H9 (cell line): ENCODE data around the gene SPATA20. TPM values are rescaled to one million over a fixed set of nuclear protein-coding genes. Genes with fewer than 3 reads are reported as not detected.

ENCODE experiments used
- DNase-seq: peaks from one replicate; pipeline ENCODE4 v3.0.0-alpha.2; 2017
- H2AFZ ChIP-seq: one replicate; pipeline ENCODE4 v1.6.1; 2013; ENCODE audit warnings: mild to moderate bottlenecking, low read length, control low read depth, moderate library complexity
- H2AK5ac ChIP-seq: 2 replicates; pipeline ENCODE4 v1.6.1; 2013; ENCODE audit warnings: low read length, control low read depth, mixed read lengths; ENCODE audit not compliant: insufficient read length
- H2BK120ac ChIP-seq: one replicate; pipeline ENCODE4 v1.6.1; 2013; ENCODE audit warnings: low read depth, mild to moderate bottlenecking, low read length, control low read depth, inconsistent platforms; ENCODE audit not compliant: poor library complexity, severe bottlenecking
- H2BK12ac ChIP-seq: 2 replicates; pipeline ENCODE4 v1.6.1; 2013; ENCODE audit warnings: low read length, control low read depth, mixed read lengths, low read depth; ENCODE audit not compliant: insufficient read length
- H2BK15ac ChIP-seq: 2 replicates; pipeline ENCODE4 v1.6.1; 2013; ENCODE audit warnings: low read depth, low read length, control low read depth
- H2BK20ac ChIP-seq: one replicate; pipeline ENCODE4 v1.6.1; 2013; ENCODE audit warnings: low read depth, mild to moderate bottlenecking, low read length, control low read depth, inconsistent platforms; ENCODE audit not compliant: poor library complexity, severe bottlenecking
- H2BK5ac ChIP-seq: 2 replicates; pipeline ENCODE4 v1.6.1; 2013; ENCODE audit warnings: low read length, control low read depth, mixed read lengths; ENCODE audit not compliant: insufficient read length
- H3K14ac ChIP-seq: 2 replicates; pipeline ENCODE4 v1.6.1; 2013; ENCODE audit warnings: low read length, control low read depth; ENCODE audit not compliant: insufficient read depth
- H3K18ac ChIP-seq: 2 replicates; pipeline ENCODE4 v1.6.1; 2013; ENCODE audit warnings: low read depth, mild to moderate bottlenecking, mixed read lengths, low read length, control low read depth; ENCODE audit not compliant: insufficient read length
- H3K23ac ChIP-seq: 2 replicates; pipeline ENCODE4 v1.6.1; 2013; ENCODE audit warnings: low read length, control low read depth, mixed read lengths, low read depth; ENCODE audit not compliant: insufficient read length
- H3K23me2 ChIP-seq: 2 replicates; pipeline ENCODE4 v1.6.1; 2013; ENCODE audit warnings: low read depth, mild to moderate bottlenecking, mixed read lengths, low read length, control low read depth; ENCODE audit not compliant: insufficient read length, poor library complexity, severe bottlenecking
- H3K27ac ChIP-seq: 2 replicates; pipeline ENCODE4 v1.5.1; 2013; ENCODE audit warnings: low read length, control low read depth, mixed read lengths, low read depth; ENCODE audit not compliant: insufficient read length
- H3K27me3 ChIP-seq: 2 replicates; pipeline ENCODE4 v1.6.1; 2013; ENCODE audit warnings: low read length, control low read depth, inconsistent platforms; ENCODE audit not compliant: insufficient read depth
- H3K4ac ChIP-seq: 2 replicates; pipeline ENCODE4 v1.6.1; 2013; ENCODE audit warnings: low read depth, mild to moderate bottlenecking, control low read depth, inconsistent platforms, low read length, moderate library complexity
- H3K4me1 ChIP-seq: 2 replicates; pipeline ENCODE4 v1.6.1; 2013; ENCODE audit warnings: low read length, control low read depth, inconsistent platforms; ENCODE audit not compliant: insufficient read depth
- H3K4me2 ChIP-seq: 2 replicates; pipeline ENCODE4 v1.6.1; 2013; ENCODE audit warnings: low read length, control low read depth, mixed read lengths; ENCODE audit not compliant: insufficient read length, insufficient read depth
- H3K56ac ChIP-seq: 2 replicates; pipeline ENCODE4 v1.6.1; 2013; ENCODE audit warnings: low read depth, mild to moderate bottlenecking, mixed read lengths, low read length, control low read depth; ENCODE audit not compliant: insufficient read length
- H3K79me1 ChIP-seq: 2 replicates; pipeline ENCODE4 v1.6.1; 2013; ENCODE audit warnings: low read depth, mild to moderate bottlenecking, moderate library complexity, low read length, control low read depth, inconsistent platforms; ENCODE audit not compliant: insufficient read depth, poor library complexity, severe bottlenecking
- H3K79me2 ChIP-seq: 2 replicates; pipeline ENCODE4 v1.6.1; 2013; ENCODE audit warnings: low read length, control low read depth, inconsistent platforms; ENCODE audit not compliant: insufficient read depth
- H3K9ac ChIP-seq: 2 replicates; pipeline ENCODE4 v1.6.1; 2013; ENCODE audit warnings: low read length, control low read depth, mixed read lengths; ENCODE audit not compliant: insufficient read length; ENCODE audit errors: extremely low read depth
- H3K9me3 ChIP-seq: one replicate; pipeline ENCODE4 v1.6.1; 2013; ENCODE audit warnings: low read depth, low read length, inconsistent platforms; ENCODE audit not compliant: control insufficient read depth
- H3T11ph ChIP-seq: one replicate; pipeline ENCODE4 v1.6.1; 2013; ENCODE audit warnings: mild to moderate bottlenecking, low read length, control low read depth, inconsistent platforms
- H4K20me1 ChIP-seq: one replicate; pipeline ENCODE4 v1.6.1; 2013; ENCODE audit not compliant: control insufficient read depth, insufficient read length, insufficient read depth
- H4K5ac ChIP-seq: 2 replicates; pipeline ENCODE4 v1.6.1; 2013; ENCODE audit warnings: low read depth, mild to moderate bottlenecking, mixed read lengths, low read length, control low read depth; ENCODE audit not compliant: insufficient read length
- H4K8ac ChIP-seq: replicated peaks from 2 replicates; pipeline ENCODE4 v1.6.1; 2013; ENCODE audit warnings: low read length, control low read depth, mixed read lengths, low read depth; ENCODE audit not compliant: insufficient read length
- H4K91ac ChIP-seq: 2 replicates; pipeline ENCODE4 v1.6.1; 2013; ENCODE audit warnings: low read depth, mild to moderate bottlenecking, moderate library complexity, mixed read lengths, low read length, control low read depth; ENCODE audit not compliant: insufficient read length
- H3K27ac Mint-ChIP-seq, 3 experiments: 2 replicates in 2 of 3; 3 replicates in 1 of 3; pipeline ENCODE4 v1.8.0; 2020 to 2021; ENCODE audit warnings: mixed read lengths in 3 of 3, mild to moderate bottlenecking in 1 of 3, moderate library complexity in 1 of 3
- H3K27me3 Mint-ChIP-seq: 2 replicates; pipeline ENCODE4 v1.8.0; 2021; ENCODE audit warnings: low read depth, mild to moderate bottlenecking, moderate library complexity, mixed read lengths
- H3K36me3 Mint-ChIP-seq, 3 experiments: 2 replicates in 2 of 3; 3 replicates in 1 of 3; pipeline ENCODE4 v1.8.0; 2020 to 2021; ENCODE audit warnings: low read depth in 3 of 3, mixed read lengths in 3 of 3; ENCODE audit not compliant: insufficient read depth in 1 of 3
- H3K4me1 Mint-ChIP-seq, 2 experiments: 2 replicates each; pipeline ENCODE4 v1.8.0; 2020; ENCODE audit warnings: mixed read lengths in 2 of 2
- H3K4me3 Mint-ChIP-seq, 2 experiments: 2 replicates in 1 of 2; 3 replicates in 1 of 2; pipeline ENCODE4 v1.8.0; 2020 to 2021; ENCODE audit warnings: mild to moderate bottlenecking in 2 of 2, mixed read lengths in 2 of 2, moderate library complexity in 1 of 2
- H3K9me3 Mint-ChIP-seq, 2 experiments: 2 replicates in 1 of 2; 3 replicates in 1 of 2; pipeline ENCODE4 v1.8.0; 2020; ENCODE audit warnings: mild to moderate bottlenecking in 2 of 2, mixed read lengths in 2 of 2, moderate library complexity in 1 of 2
- CTCF ChIP-seq: fragments of 200-600 bp; sonication (generic); conservative IDR thresholded peaks from 3 replicates; pipeline ENCODE4 v1.8.0; 2021; ENCODE audit warnings: antibody characterized with exemption, mild to moderate bottlenecking
- WGBS: extraction: QIAGEN DNeasy Blood & Tissue Kit; methylation state at CpG from one replicate; pipeline ENCODE4 v1.1.7; 2013; ENCODE audit warnings: missing lambda C conversion rate, low lambda C conversion rate, mixed read lengths; ENCODE audit not compliant: insufficient read length; ENCODE audit errors: extremely low coverage; 5-methylcytosine and 5-hydroxymethylcytosine counted together
- total RNA-seq: library from RNA; stranded (reverse); gene quantifications from 2 replicates; pipeline ENCODE4 v1.2.1, GENCODE V29; 2021

Gene SPATA20
- total RNA-seq, 1 experiment from 2014 or later, result 23.9 TPM

GRCh38 chr17:50599606-50600005 lies 52.6 kb downstream of the SPATA20 start:
- Histone ChIP-seq H3K79me1 (no peaks in the 10 kb centered on the region), H3K4me1 (no peaks in the 10 kb centered on the region), H2AK5ac (no peak overlapping the region), H3T11ph (no peak overlapping the region), H3K4me2 (no peak overlapping the region), H3K14ac (no peak overlapping the region; the same call in 1 of the 2 replicates), H4K8ac (no peak overlapping the region), H3K18ac (no peak overlapping the region), H4K20me1 (no peaks in the 10 kb centered on the region), H2BK20ac (no peak overlapping the region), H3K23me2 (no peaks in the 10 kb centered on the region), H3K27me3 (no peaks in the 10 kb centered on the region), H3K27ac (no peak overlapping the region), H2BK15ac (no peak overlapping the region), H4K91ac (no peak overlapping the region), H2BK120ac (no peak overlapping the region), H2BK5ac (no peak overlapping the region), H3K23ac (no peak overlapping the region), H2AFZ (no peak overlapping the region), H3K9ac (no peak overlapping the region), H3K79me2 (no peaks in the 10 kb centered on the region), H3K56ac (no peak overlapping the region), H2BK12ac (no peak overlapping the region), H4K5ac (no peak overlapping the region), H3K9me3 (no peaks in the 10 kb centered on the region), H3K4ac (no peak overlapping the region)
- Mint-ChIP-seq H3K4me3 (no peak overlapping the region), H3K36me3 (peaks cover 0 to 2% (median 0%) of the 10 kb centered on the region in 3 experiments; a peak in 1 of 7 replicates), H3K27ac (no peak overlapping the region), H3K9me3 (no peaks in the 10 kb centered on the region), H3K27me3 (peaks cover 3% of the 10 kb centered on the region), H3K4me1 (peaks cover 7 to 32% of the 10 kb centered on the region in 2 experiments)
- TF ChIP-seq CTCF, result no peak
- DNase-seq, result no peak
- WGBS, result no CpG with 5 or more reads among the region's 15 CpGs
